Neutrophil (primary cell): ENCODE data around the gene MTMR2.

Experiments
- H3K27ac ChIP-seq: fragments of 200-600 bp; sonication (generic); 2 replicates; pipeline ENCODE4 v1.5.1; 2016; ENCODE audit warnings: mild to moderate bottlenecking, moderate library complexity
- H3K27me3 ChIP-seq: fragments of 200-600 bp; sonication (generic); 2 replicates; pipeline ENCODE4 v1.6.0; 2016; ENCODE audit warnings: mild to moderate bottlenecking
- H3K36me3 ChIP-seq: fragments of 200-600 bp; sonication (generic); 2 replicates; pipeline ENCODE4 v1.5.1; 2017
- H3K4me1 ChIP-seq, 2 experiments: fragments of 200-600 bp in 1 of 2; sonication (generic) in 1 of 2; 1 replicate in 1 of 2; 2 replicates in 1 of 2; pipeline versions ENCODE4 v1.5.1 to v1.6.1; 2013 to 2016; ENCODE audit warnings: low read depth in 1 of 2, low read length in 1 of 2, mild to moderate bottlenecking in 1 of 2, moderate library complexity in 1 of 2; ENCODE audit not compliant: control insufficient read depth in 1 of 2, insufficient read depth in 1 of 2
- H3K4me3 ChIP-seq, 2 experiments: fragments of 200-600 bp in 1 of 2; sonication (generic) in 1 of 2; 1 replicate in 1 of 2; 2 replicates in 1 of 2; pipeline ENCODE4 v1.5.1; 2013 to 2016; ENCODE audit warnings: low read depth in 1 of 2, low read length in 1 of 2, mild to moderate bottlenecking in 1 of 2, moderate library complexity in 1 of 2
- H3K9me3 ChIP-seq: fragments of 200-600 bp; sonication (generic); 2 replicates; pipeline ENCODE4 v1.5.1; 2016
- CTCF ChIP-seq: fragments of 200-600 bp; sonication (generic); IDR thresholded peaks from 2 replicates; pipeline ENCODE4 v1.5.1; 2016; ENCODE audit warnings: antibody characterized with exemption

The MTMR2 gene

GRCh38 chr11:95933594-95933993 lies 9.7 kb upstream of the MTMR2 start:
- H3K4me3 ChIP-seq, result no peak overlapping the region
- no peaks in the 10 kb centered on the region for H3K27me3 ChIP-seq
- no peak for TF ChIP-seq CTCF
- no peaks in the 10 kb centered on the region for H3K36me3 ChIP-seq
- H3K9me3 ChIP-seq, result no peaks in the 10 kb centered on the region
- H3K27ac ChIP-seq, result no peak overlapping the region
- H3K4me1 ChIP-seq, result no peaks in the 10 kb centered on the region

DNA sequence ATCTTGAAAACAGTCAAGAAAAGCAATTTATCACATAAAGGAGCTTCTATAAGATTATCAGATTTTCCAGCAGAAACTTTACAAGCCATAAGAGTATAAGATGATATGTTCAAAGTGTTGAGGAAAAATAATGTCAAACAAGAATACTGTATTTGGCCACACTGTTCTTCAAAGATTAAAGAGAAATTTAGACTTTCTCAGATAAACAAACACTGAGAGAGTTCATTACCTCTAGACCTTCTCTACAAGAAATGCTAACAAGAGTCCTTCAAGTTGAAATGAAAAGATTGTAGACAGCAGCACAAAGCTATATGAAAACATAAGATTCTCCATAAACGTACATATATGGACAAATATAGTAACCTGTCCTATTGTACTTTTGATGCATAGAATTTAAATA lies 8.0 kb upstream of the MTMR2 start:
- H3K4me1 ChIP-seq, result no peaks in the 10 kb centered on the region
- TF ChIP-seq CTCF, result no peak
- H3K36me3 ChIP-seq, result no peaks in the 10 kb centered on the region
- no peaks in the 10 kb centered on the region for H3K9me3 ChIP-seq
- H3K27me3 ChIP-seq, result peaks cover 4% of the 10 kb centered on the region
- H3K4me3 ChIP-seq, result no peak overlapping the region
- H3K27ac ChIP-seq, result no peak overlapping the region

DNA sequence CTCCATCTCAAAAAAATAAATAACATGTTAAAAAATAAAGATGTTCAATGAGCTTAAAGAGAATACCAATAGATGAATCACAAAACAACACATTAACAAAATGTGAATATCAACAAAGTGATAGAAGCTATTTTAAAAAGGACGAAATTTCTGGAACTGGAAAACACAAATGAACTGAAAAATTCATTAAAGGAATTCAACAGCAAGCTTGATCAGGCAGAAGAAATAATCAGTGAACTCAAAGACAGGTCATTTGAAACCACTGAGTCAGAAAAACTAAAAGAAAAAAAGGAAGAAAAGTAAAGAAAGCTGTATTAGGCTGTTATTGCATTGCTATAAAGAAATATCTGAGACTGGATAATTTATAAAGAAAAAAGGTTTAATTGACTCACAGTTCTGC lies 7.0 kb upstream of the MTMR2 start:
- H3K27ac ChIP-seq, result no peak overlapping the region
- no peaks in the 10 kb centered on the region for H3K9me3 ChIP-seq
- H3K4me1 ChIP-seq, result no peaks in the 10 kb centered on the region
- peaks cover 11% of the 10 kb centered on the region for H3K27me3 ChIP-seq
- TF ChIP-seq CTCF, result no peak
- no peak overlapping the region for H3K4me3 ChIP-seq
- H3K36me3 ChIP-seq, result no peaks in the 10 kb centered on the region

GRCh38 chr11:95926726-95927125 lies 2.8 kb upstream of the MTMR2 start:
- Histone ChIP-seq H3K27me3 (peaks cover 20% of the 10 kb centered on the region), H3K9me3 (no peaks in the 10 kb centered on the region), H3K36me3 (no peaks in the 10 kb centered on the region), H3K4me1 (peaks cover 8 to 12% of the 10 kb centered on the region in 2 experiments), H3K27ac (no peak overlapping the region), H3K4me3 (no peak overlapping the region)
- TF ChIP-seq CTCF, result no peak

DNA sequence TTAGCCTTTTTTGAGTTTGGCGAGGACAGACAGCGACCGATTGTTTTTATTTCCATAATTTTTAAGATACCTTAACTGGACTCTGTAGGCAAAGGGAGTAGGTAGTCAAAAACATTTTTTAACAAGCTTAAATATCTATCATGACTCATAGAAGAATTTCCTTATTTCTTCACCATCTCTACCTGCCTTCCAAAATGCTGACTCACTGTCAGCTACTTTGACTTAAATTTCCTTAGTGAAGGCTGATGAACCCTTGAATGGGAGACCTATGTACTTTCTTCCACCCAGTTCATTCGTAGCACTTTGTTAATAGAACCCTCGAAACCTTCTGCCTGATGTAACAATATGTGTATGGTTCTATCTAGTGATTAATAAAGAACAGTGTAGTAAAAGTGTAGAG lies 1.1 kb upstream of the MTMR2 start:
- TF ChIP-seq CTCF, result no peak
- no peaks in the 10 kb centered on the region for H3K9me3 ChIP-seq
- H3K4me3 ChIP-seq, result no peak overlapping the region
- peaks cover 8 to 12% of the 10 kb centered on the region in 2 experiments for H3K4me1 ChIP-seq
- H3K36me3 ChIP-seq, result no peaks in the 10 kb centered on the region
- H3K27ac ChIP-seq, result no peak overlapping the region
- peaks cover 20% of the 10 kb centered on the region for H3K27me3 ChIP-seq

DNA sequence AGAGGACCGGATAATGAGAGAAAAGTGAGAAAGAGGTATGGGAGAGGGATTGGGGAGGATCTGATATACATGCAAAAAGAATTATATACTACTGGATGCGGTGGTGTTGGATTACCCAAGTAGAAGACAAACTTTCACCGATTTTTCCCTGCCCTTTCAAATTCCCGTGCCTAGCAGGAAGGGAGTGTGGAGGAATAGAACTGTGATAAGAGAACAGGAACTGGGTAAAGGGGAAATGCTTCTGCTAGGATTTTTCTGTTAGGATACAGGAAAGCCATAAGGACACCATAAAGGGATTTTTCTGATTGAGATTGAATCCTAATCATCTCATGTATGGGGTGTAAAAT lies 480 bp upstream of the MTMR2 start:
- no peaks in the 10 kb centered on the region for H3K9me3 ChIP-seq
- TF ChIP-seq CTCF, result no peak
- no peak overlapping the region for H3K27ac ChIP-seq
- H3K27me3 ChIP-seq, result peaks cover 20% of the 10 kb centered on the region
- H3K4me1 ChIP-seq, result peaks cover 8 to 12% of the 10 kb centered on the region in 2 experiments
- no peaks in the 10 kb centered on the region for H3K36me3 ChIP-seq
- H3K4me3 ChIP-seq, result peak overlapping the region; percentile 69 to 78
